H1 (cell line): ENCODE data around the gene NAV2. TPM values are rescaled to one million over a fixed set of nuclear protein-coding genes. Genes with fewer than 3 reads are reported as not detected.

ENCODE experiments used
- CTCF ChIA-PET: fragments of 300-600 bp; sonication (Branson Sonifier 250); formaldehyde crosslinking; loops from one replicate; lab custom pipeline; 2021; ENCODE audit not compliant: partially characterized antibody; lab: Charles Lee
- POLR2A ChIA-PET: fragments of 300-600 bp; sonication (Branson Sonifier 250); formaldehyde crosslinking; loops from one replicate; lab custom pipeline; 2021; ENCODE audit warnings: inconsistent platforms; ENCODE audit not compliant: partially characterized antibody; lab: Charles Lee
- DNase-seq, 2 experiments: peaks; one replicate each; pipeline versions ENCODE4 v3.0.0 to v3.0.0-alpha.2; 2010 to 2022; ENCODE audit warnings: low spot score in 2 of 2, low read depth in 1 of 2, mixed read lengths in 1 of 2
- FAIRE-seq: peaks from 2 replicates; lab custom pipeline; 2011; peaks lifted over from hg19 to GRCh38; lab: Jason Lieb, UNC
- H2AFZ ChIP-seq: 2 replicates; pipeline ENCODE4 v1.8.1; 2012; ENCODE audit warnings: low read length, inconsistent platforms
- H2AK5ac ChIP-seq: 2 replicates; pipeline ENCODE4 v1.6.1; 2013; ENCODE audit warnings: low read depth, low read length
- H2BK120ac ChIP-seq: replicated peaks from 2 replicates; pipeline ENCODE3; 2013; ENCODE audit warnings: low read depth, low read length, inconsistent platforms
- H2BK12ac ChIP-seq: 2 replicates; pipeline ENCODE4 v1.6.1; 2013; ENCODE audit warnings: low read depth, low read length
- H2BK15ac ChIP-seq: 2 replicates; pipeline ENCODE4 v1.6.1; 2013; ENCODE audit warnings: low read length
- H2BK20ac ChIP-seq: 2 replicates; pipeline ENCODE4 v1.6.1; 2013; ENCODE audit warnings: low read length
- H2BK5ac ChIP-seq: 2 replicates; pipeline ENCODE4 v1.6.1; 2013; ENCODE audit warnings: low read depth, low read length
- H3K14ac ChIP-seq: 2 replicates; pipeline ENCODE4 v1.6.1; 2013; ENCODE audit warnings: inconsistent platforms; ENCODE audit not compliant: insufficient read length
- H3K18ac ChIP-seq: 2 replicates; pipeline ENCODE4 v1.6.1; 2013; ENCODE audit warnings: low read length; ENCODE audit errors: extremely low read depth
- H3K23ac ChIP-seq: 2 replicates; pipeline ENCODE4 v1.6.1; 2013; ENCODE audit warnings: inconsistent platforms; ENCODE audit not compliant: insufficient read length
- H3K23me2 ChIP-seq: 2 replicates; pipeline ENCODE4 v1.6.1; 2013; ENCODE audit warnings: low read depth, low read length
- H3K27ac ChIP-seq: 2 replicates; pipeline ENCODE4 v1.6.1; 2011; ENCODE audit warnings: low read depth, low read length, inconsistent platforms
- H3K27me3 ChIP-seq, 4 experiments: replicated peaks in 1 of 4; 1 replicate in 1 of 4; 2 replicates in 3 of 4; pipeline versions ENCODE4 v1.6.1 to v1.8.1; 2011 to 2013; ENCODE audit warnings: low read length in 3 of 4, mild to moderate bottlenecking in 3 of 4, inconsistent platforms in 2 of 4, mixed read lengths in 2 of 4, moderate library complexity in 1 of 4; ENCODE audit not compliant: control insufficient read depth in 3 of 4, insufficient read depth in 3 of 4; ENCODE audit errors: extremely low read depth in 1 of 4
- H3K36me3 ChIP-seq, 4 experiments: 2 replicates each; pipeline versions ENCODE4 v1.6.1 to v1.8.1; 2011 to 2013; ENCODE audit warnings: mild to moderate bottlenecking in 4 of 4, low read length in 3 of 4, moderate library complexity in 2 of 4, control low read depth in 1 of 4, inconsistent platforms in 1 of 4; ENCODE audit not compliant: insufficient read depth in 4 of 4, control insufficient read depth in 2 of 4
- H3K4ac ChIP-seq: replicated peaks from 2 replicates; pipeline ENCODE3; 2013; ENCODE audit warnings: low read length, low read depth, mixed read lengths, inconsistent platforms; ENCODE audit not compliant: insufficient read length
- H3K4me1 ChIP-seq, 4 experiments: replicated peaks in 1 of 4; 1 replicate in 1 of 4; 2 replicates in 3 of 4; pipeline versions ENCODE4 v1.6.1 to v1.8.1; 2011 to 2013; ENCODE audit warnings: low read length in 3 of 4, inconsistent platforms in 2 of 4, mixed read lengths in 1 of 4; ENCODE audit not compliant: insufficient read depth in 4 of 4, control insufficient read depth in 3 of 4
- H3K4me2 ChIP-seq, 2 experiments: 2 replicates each; pipeline versions ENCODE4 v1.6.1 to v1.8.1; 2011 to 2013; ENCODE audit warnings: low read depth in 2 of 2, low read length in 2 of 2, control low read depth in 1 of 2, inconsistent platforms in 1 of 2, mild to moderate bottlenecking in 1 of 2; ENCODE audit not compliant: insufficient read depth in 1 of 2
- H3K4me3 ChIP-seq, 4 experiments: fragments of 200-600, 300-600 bp in 1 of 4; sonication (generic), shearing (Covaris generic), sonication (Bioruptor Twin) in 1 of 4; 2 replicates each; pipeline versions ENCODE4 v1.5.1 to v1.8.1; 2011 to 2016; ENCODE audit warnings: low read length in 4 of 4, low read depth in 3 of 4, control low read depth in 2 of 4, inconsistent platforms in 2 of 4, mild to moderate bottlenecking in 2 of 4, mixed read lengths in 1 of 4, moderate library complexity in 1 of 4; ENCODE audit not compliant: insufficient read depth in 2 of 4; ENCODE audit errors: extremely low read depth in 1 of 4
- H3K56ac ChIP-seq: replicated peaks from 2 replicates; pipeline ENCODE3; 2013; ENCODE audit warnings: low read depth, mild to moderate bottlenecking, mixed read lengths, low read length, inconsistent platforms; ENCODE audit not compliant: insufficient read length
- H3K79me1 ChIP-seq: 2 replicates; pipeline ENCODE4 v1.6.1; 2013; ENCODE audit warnings: low read depth, low read length, control low read depth
- H3K79me2 ChIP-seq, 2 experiments: 2 replicates each; pipeline versions ENCODE4 v1.6.1 to v1.8.1; 2012 to 2013; ENCODE audit warnings: low read length in 2 of 2, mild to moderate bottlenecking in 2 of 2, inconsistent platforms in 1 of 2; ENCODE audit not compliant: insufficient read depth in 2 of 2, control insufficient read depth in 1 of 2
- H3K9ac ChIP-seq, 4 experiments: replicated peaks in 1 of 4; 1 replicate in 1 of 4; 2 replicates in 3 of 4; pipeline versions ENCODE4 v1.6.1 to v1.8.1; 2011 to 2013; ENCODE audit warnings: low read depth in 3 of 4, low read length in 3 of 4, control low read depth in 2 of 4, mild to moderate bottlenecking in 2 of 4, moderate library complexity in 2 of 4, inconsistent platforms in 1 of 4; ENCODE audit errors: extremely low read depth in 1 of 4
- H3K9me3 ChIP-seq, 2 experiments: 2 replicates each; pipeline versions ENCODE4 v1.6.1 to v1.8.1; 2012 to 2013; ENCODE audit warnings: mild to moderate bottlenecking in 2 of 2, moderate library complexity in 2 of 2, control low read depth in 1 of 2, inconsistent platforms in 1 of 2, low read depth in 1 of 2, low read length in 1 of 2, mixed read lengths in 1 of 2; ENCODE audit not compliant: insufficient read depth in 2 of 2
- H4K20me1 ChIP-seq, 2 experiments: replicated peaks in 1 of 2; 2 replicates each; pipeline versions ENCODE3 to v1.8.1; 2011 to 2013; ENCODE audit warnings: inconsistent platforms in 2 of 2, low read length in 2 of 2, mild to moderate bottlenecking in 1 of 2; ENCODE audit not compliant: insufficient read depth in 2 of 2, control insufficient read depth in 1 of 2
- H4K5ac ChIP-seq: 2 replicates; pipeline ENCODE4 v1.6.1; 2013; ENCODE audit warnings: low read length, low read depth, mixed read lengths, inconsistent platforms; ENCODE audit not compliant: insufficient read length
- H4K8ac ChIP-seq: 2 replicates; pipeline ENCODE4 v1.8.0; 2013; ENCODE audit warnings: mild to moderate bottlenecking, moderate library complexity, low read length, inconsistent platforms; ENCODE audit not compliant: insufficient read depth; ENCODE audit errors: extremely low read depth
- H4K91ac ChIP-seq: replicated peaks from 2 replicates; pipeline ENCODE3; 2013; ENCODE audit warnings: low read length, mixed read lengths, inconsistent platforms; ENCODE audit not compliant: insufficient read length
- CEBPB ChIP-seq: IDR thresholded peaks from 2 replicates; pipeline ENCODE4 v1.6.1; 2012; ENCODE audit warnings: low read depth, low read length
- CHD2 ChIP-seq: IDR thresholded peaks from 2 replicates; pipeline ENCODE4 v1.6.1; 2012; ENCODE audit warnings: low read length, improper control_type of control experiment
- CREB1 ChIP-seq: IDR thresholded peaks from 2 replicates; pipeline ENCODE4 v1.6.1; 2012; ENCODE audit warnings: inconsistent platforms
- CTBP2 ChIP-seq: IDR thresholded peaks from 2 replicates; pipeline ENCODE4 v1.7.0; 2011; ENCODE audit warnings: borderline replicate concordance, mild to moderate bottlenecking, moderate library complexity, mixed read lengths, low read length; ENCODE audit not compliant: insufficient read depth, insufficient read length
- FOSL1 ChIP-seq: IDR thresholded peaks from 2 replicates; pipeline ENCODE4 v1.6.1; 2011; ENCODE audit warnings: mild to moderate bottlenecking, low read depth, low read length, moderate library complexity; ENCODE audit not compliant: insufficient read depth
- GABPA ChIP-seq: IDR thresholded peaks from 2 replicates; pipeline ENCODE4 v1.6.1; 2011; ENCODE audit warnings: mild to moderate bottlenecking, low read length, moderate library complexity, borderline replicate concordance; ENCODE audit not compliant: insufficient read depth
- GTF2F1 ChIP-seq: IDR thresholded peaks from 2 replicates; pipeline ENCODE4 v1.6.1; 2012; ENCODE audit warnings: low read depth, low read length, improper control_type of control experiment, borderline replicate concordance
- JUN ChIP-seq: IDR thresholded peaks from 2 replicates; pipeline ENCODE4 v1.6.1; 2011; ENCODE audit warnings: low read depth, mild to moderate bottlenecking, improper control_type of control experiment, low read length
- JUND ChIP-seq: IDR thresholded peaks from 2 replicates; pipeline ENCODE4 v1.6.1; 2011; ENCODE audit warnings: mild to moderate bottlenecking, improper control_type of control experiment, low read length
- MAX ChIP-seq: IDR thresholded peaks from 2 replicates; pipeline ENCODE4 v1.6.1; 2012; ENCODE audit warnings: inconsistent platforms
- POU5F1 ChIP-seq: IDR thresholded peaks from 2 replicates; pipeline ENCODE4 v1.6.1; 2011; ENCODE audit warnings: low read depth, mild to moderate bottlenecking, low read length, moderate library complexity
- SP2 ChIP-seq: IDR thresholded peaks from 2 replicates; pipeline ENCODE4 v1.6.1; 2012; ENCODE audit warnings: mild to moderate bottlenecking, low read length, inconsistent platforms
- SRF ChIP-seq: IDR thresholded peaks from 2 replicates; pipeline ENCODE4 v1.6.1; 2011; ENCODE audit warnings: mild to moderate bottlenecking, low read depth, low read length, moderate library complexity
- WGBS, 2 experiments: shearing (Covaris generic) in 1 of 2; methylation state at CpG; one replicate each; pipeline versions ENCODE4 v1.1.6 to v1.1.7; 2013 to 2015; ENCODE audit warnings: low lambda C conversion rate in 2 of 2, mixed read lengths in 2 of 2, inconsistent platforms in 1 of 2, low coverage in 1 of 2, missing lambda C conversion rate in 1 of 2; ENCODE audit not compliant: insufficient replicate concordance in 2 of 2, insufficient coverage in 1 of 2, insufficient read length in 1 of 2; ENCODE audit errors: extremely low coverage in 1 of 2, missing lambda C conversion rate in 1 of 2; 5-methylcytosine and 5-hydroxymethylcytosine counted together
- polyA plus RNA-seq, 7 experiments: library from polyadenylated mRNA; depleted of rRNA in 3 of 7; stranded (reverse) in 5 of 7; unstranded in 2 of 7; fragments of >200 nt in 5 of 7; fragments of 200-250 nt in 2 of 7; gene quantifications; 1 replicate in 5 of 7; 2 replicates in 1 of 7; 4 replicates in 1 of 7; pipeline versions ENCODE4 v1.2.1 to v1.2.3, GENCODE V29; 2011 to 2013; ENCODE audit warnings: missing spikeins in 2 of 7, mixed read lengths in 2 of 7
- total RNA-seq: library from RNA; stranded (reverse); fragmentation: NEBNext Ultra II Directional; extraction: Animal tissue kit (Norgen Biotek cat#: 25700); gene quantifications from 2 replicates; pipeline ENCODE4 v1.2.1, GENCODE V29; 2021

Gene NAV2
- total and polyA plus RNA-seq, 2 of the 8 experiments (the other 6 are each of a cell fraction or from before 2014, with no cell fraction given) = 35.6 to 73.6 TPM

- no peak for FAIRE-seq
- H3K79me2 ChIP-seq = peaks cover 0 to 17% of the 10 kb centered on the region in 2 experiments; a peak in 2 of 4 replicates
- TF ChIP-seq SP2 (no peak), CHD2 (no peak), JUN (no peak), CEBPB (no peak), MAX (no peak), SRF (no peak), POU5F1 (no peak), GTF2F1 (no peak), CTBP2 (no peak), CREB1 (no peak), GABPA (no peak), JUND (no peak), FOSL1 (no peak)
These were observed 157.4 kb downstream of the NAV2 start for GRCh38 chr11:19869946-19870589.

More at GRCh38 chr11:19869946-19870589, 157.4 kb downstream of the NAV2 start:
- H3K4ac ChIP-seq = no peak overlapping the region
- H3K79me1 ChIP-seq = peaks cover 2% of the 10 kb centered on the region; the same call in 1 of the 2 replicates
- peak overlapping the region; percentile 34; the same call in 1 of the 2 replicates for H2BK15ac ChIP-seq
- H2AFZ ChIP-seq = no peak overlapping the region
- H3K4me3 ChIP-seq = no peak overlapping the region
- no peak overlapping the region for H4K8ac ChIP-seq
- 0 out of 2 replicates have a peak overlapping the region, but pooled peaks have one; percentile 2 for H2BK12ac ChIP-seq
- no peak overlapping the region for H4K91ac ChIP-seq
- no peak overlapping the region for H3K9ac ChIP-seq
- DNase-seq = no peak
- WGBS, 2 experiments = 89% methylated on average over 9 of the region's 9 CpGs; no CpG with 5 or more reads in 1 of the 2 experiments
- H3K9me3 ChIP-seq = no peaks in the 10 kb centered on the region
- H3K4me1 ChIP-seq = peaks cover 6 to 34% (median 29%) of the 10 kb centered on the region in 4 experiments
- no peak overlapping the region for H4K5ac ChIP-seq
- no peak overlapping the region for H3K56ac ChIP-seq
- ChIA-PET CTCF (interaction anchor here (0.6 to 1.3 kb wide), 6 partner anchors 26 to 711 kb away, joined by 3 to 4 read pairs (median 3); no protein-coding TSS in a partner anchor), POLR2A (interaction anchor here (1.0 kb wide), 1 partner anchor 53 kb away, joined by 3 read pairs; no protein-coding TSS in a partner anchor)
- H3K18ac ChIP-seq = no peak overlapping the region
- H3K36me3 ChIP-seq = peaks cover 3 to 8% (median 4%) of the 10 kb centered on the region in 4 experiments; a peak in 6 of 8 replicates
- no peak overlapping the region for H2BK20ac ChIP-seq
- H3K27me3 ChIP-seq = no peaks in the 10 kb centered on the region
- H3K27ac ChIP-seq = no peak overlapping the region
- H3K23me2 ChIP-seq = no peaks in the 10 kb centered on the region
- H2BK5ac ChIP-seq = peak overlapping the region; percentile 17; the same call in 1 of the 2 replicates
- no peaks in the 10 kb centered on the region for H4K20me1 ChIP-seq
- H2AK5ac ChIP-seq = no peak overlapping the region
- H2BK120ac ChIP-seq = no peak overlapping the region
- no peak overlapping the region for H3K23ac ChIP-seq
- no peak overlapping the region for H3K4me2 ChIP-seq
- H3K14ac ChIP-seq = no peak overlapping the region
